Panc1 (cell line): ENCODE measurements around the gene PDZD2. TPM values are rescaled to one million over a fixed set of nuclear protein-coding genes. Genes with fewer than 3 reads are reported as not detected.

Experiments
- ATAC-seq: fragments of 200-7000 bp; cut with Tn5 transposase; 2 replicates; pipeline ENCODE4 v1.9.1; 2020; ENCODE audit warnings: mild to moderate bottlenecking, moderate library complexity
- BruUV-seq: library from RNA; stranded (reverse); fragments of 400-500 nt; replicated peaks from 2 replicates; lab custom pipeline; 2021; lab: Mats Ljungman, UMichigan
- CTCF ChIA-PET: fragments of 300-600 bp; sonication (Branson Sonifier 250); formaldehyde crosslinking; loops from one replicate; lab custom pipeline; 2022; ENCODE audit warnings: antibody characterized with exemption; lab: Charles Lee
- POLR2A ChIA-PET: fragments of 300-600 bp; sonication (Branson Sonifier 250); formaldehyde crosslinking; loops from one replicate; lab custom pipeline; 2022; ENCODE audit warnings: antibody characterized with exemption; lab: Charles Lee
- DNase-seq: peaks from one replicate; pipeline ENCODE4 v3.0.0-alpha.2; 2010; ENCODE audit warnings: low read depth, low spot score
- H3K27ac ChIP-seq: 2 replicates; pipeline ENCODE4 v1.5.1; 2011; ENCODE audit warnings: mild to moderate bottlenecking, low read length, inconsistent platforms
- H3K27me3 ChIP-seq: fragments of 200-500 bp; sonication (Bioruptor generic); 2 replicates; pipeline ENCODE4 v1.6.0; 2014; ENCODE audit warnings: low read length, inconsistent platforms; ENCODE audit not compliant: control insufficient read depth, insufficient read depth
- H3K36me3 ChIP-seq: fragments of 200-500 bp; sonication (Bioruptor generic); 2 replicates; pipeline ENCODE4 v1.5.1; 2014; ENCODE audit warnings: inconsistent platforms, mild to moderate bottlenecking, low read length, moderate library complexity; ENCODE audit not compliant: control insufficient read depth, insufficient read depth
- H3K4me1 ChIP-seq: 2 replicates; pipeline ENCODE4 v1.5.1; 2011; ENCODE audit warnings: inconsistent platforms, mild to moderate bottlenecking, low read length, moderate library complexity; ENCODE audit not compliant: control insufficient read depth, insufficient read depth
- H3K4me3 ChIP-seq, 2 experiments: 2 replicates each; pipeline ENCODE4 v1.5.1; 2011 to 2012; ENCODE audit warnings: low read depth in 2 of 2, low read length in 2 of 2, mild to moderate bottlenecking in 2 of 2, inconsistent platforms in 1 of 2, moderate library complexity in 1 of 2
- H3K9me3 ChIP-seq: fragments of 200-500 bp; sonication (Bioruptor generic); 2 replicates; pipeline ENCODE4 v1.5.1; 2014; ENCODE audit warnings: low read depth, mild to moderate bottlenecking, inconsistent platforms, low read length, moderate library complexity; ENCODE audit not compliant: control insufficient read depth, insufficient read depth
- POLR2AphosphoS5 ChIP-seq: IDR thresholded peaks from 2 replicates; pipeline ENCODE4 v1.6.1; 2012; ENCODE audit warnings: mild to moderate bottlenecking, low read depth, low read length, moderate library complexity
- REST ChIP-seq, 2 experiments: IDR thresholded peaks; 2 replicates each; pipeline ENCODE4 v1.6.1; 2011 to 2012; ENCODE audit warnings: low read depth in 2 of 2, control low read depth in 1 of 2, low read length in 1 of 2, mild to moderate bottlenecking in 1 of 2, moderate library complexity in 1 of 2; ENCODE audit not compliant: insufficient read depth in 1 of 2
- SIN3A ChIP-seq: IDR thresholded peaks from 2 replicates; pipeline ENCODE4 v1.6.1; 2012; ENCODE audit warnings: low read depth, mild to moderate bottlenecking, low read length, moderate library complexity, borderline replicate concordance; ENCODE audit not compliant: insufficient read depth
- TCF7L2 ChIP-seq: IDR thresholded peaks from 2 replicates; pipeline ENCODE4 v1.6.1; 2011; ENCODE audit warnings: mild to moderate bottlenecking, low read depth, low read length, inconsistent platforms
- in situ Hi-C: cut with HindIII; loops from 2 replicates; pipeline ENCODE4 v1.10.0; 2016; ENCODE audit warnings: low sequenced_read_pairs, low pct_unique_long_range_greater_than_20kb
- intact Hi-C: fragments of 100-400 bp; cut with micrococcal nuclease; formaldehyde crosslinking; loops from one replicate; pipeline ENCODE4 v1.10.0; 2022; ENCODE audit not compliant: unreplicated experiment
- total RNA-seq: library from RNA; stranded (reverse); gene quantifications from one replicate; pipeline ENCODE4 v1.2.1, GENCODE V29; 2021; ENCODE audit not compliant: unreplicated experiment
- TF ChIP-seq, protein P1 (sequence below): fragments of 450-650 bp; IDR thresholded peaks from 2 replicates; pipeline ENCODE4 v1.5.1; 2017; ENCODE audit warnings: mild to moderate bottlenecking

Gene PDZD2
- total RNA-seq, 1 experiment from 2014 or later, result 0.10 TPM

GRCh38 chr5:32095261-32095671 is 456.3 kb downstream of the PDZD2 start:
- ATAC-seq, result no peak
- no peak overlapping the region for H3K4me3 ChIP-seq
- in situ Hi-C loops (no loop called here), intact Hi-C loops (no loop called here)
- BruUV-seq, result no TSS peak
- DNase-seq, result no peak
- ChIA-PET POLR2A (no interaction called here), CTCF (no interaction called here)
- H3K36me3 ChIP-seq, result no peaks in the 10 kb centered on the region
- H3K4me1 ChIP-seq, result no peaks in the 10 kb centered on the region
- H3K27ac ChIP-seq, result no peak overlapping the region
- no peaks in the 10 kb centered on the region for H3K9me3 ChIP-seq
- no peaks in the 10 kb centered on the region for H3K27me3 ChIP-seq
- TF ChIP-seq TCF7L2, result no peak
- TF ChIP-seq SIN3A, result no peak
- TF ChIP-seq REST (IDR thresholded peaks at IDR 0.05; ENCODE audit: insufficient read depth in 1 of 2, low read depth in 2 of 2, low read length in 1 of 2), result no peak
- no peak for TF ChIP-seq POLR2AphosphoS5
- TF ChIP-seq, protein P1, sequence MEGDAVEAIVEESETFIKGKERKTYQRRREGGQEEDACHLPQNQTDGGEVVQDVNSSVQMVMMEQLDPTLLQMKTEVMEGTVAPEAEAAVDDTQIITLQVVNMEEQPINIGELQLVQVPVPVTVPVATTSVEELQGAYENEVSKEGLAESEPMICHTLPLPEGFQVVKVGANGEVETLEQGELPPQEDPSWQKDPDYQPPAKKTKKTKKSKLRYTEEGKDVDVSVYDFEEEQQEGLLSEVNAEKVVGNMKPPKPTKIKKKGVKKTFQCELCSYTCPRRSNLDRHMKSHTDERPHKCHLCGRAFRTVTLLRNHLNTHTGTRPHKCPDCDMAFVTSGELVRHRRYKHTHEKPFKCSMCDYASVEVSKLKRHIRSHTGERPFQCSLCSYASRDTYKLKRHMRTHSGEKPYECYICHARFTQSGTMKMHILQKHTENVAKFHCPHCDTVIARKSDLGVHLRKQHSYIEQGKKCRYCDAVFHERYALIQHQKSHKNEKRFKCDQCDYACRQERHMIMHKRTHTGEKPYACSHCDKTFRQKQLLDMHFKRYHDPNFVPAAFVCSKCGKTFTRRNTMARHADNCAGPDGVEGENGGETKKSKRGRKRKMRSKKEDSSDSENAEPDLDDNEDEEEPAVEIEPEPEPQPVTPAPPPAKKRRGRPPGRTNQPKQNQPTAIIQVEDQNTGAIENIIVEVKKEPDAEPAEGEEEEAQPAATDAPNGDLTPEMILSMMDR, result no peak

DNA sequence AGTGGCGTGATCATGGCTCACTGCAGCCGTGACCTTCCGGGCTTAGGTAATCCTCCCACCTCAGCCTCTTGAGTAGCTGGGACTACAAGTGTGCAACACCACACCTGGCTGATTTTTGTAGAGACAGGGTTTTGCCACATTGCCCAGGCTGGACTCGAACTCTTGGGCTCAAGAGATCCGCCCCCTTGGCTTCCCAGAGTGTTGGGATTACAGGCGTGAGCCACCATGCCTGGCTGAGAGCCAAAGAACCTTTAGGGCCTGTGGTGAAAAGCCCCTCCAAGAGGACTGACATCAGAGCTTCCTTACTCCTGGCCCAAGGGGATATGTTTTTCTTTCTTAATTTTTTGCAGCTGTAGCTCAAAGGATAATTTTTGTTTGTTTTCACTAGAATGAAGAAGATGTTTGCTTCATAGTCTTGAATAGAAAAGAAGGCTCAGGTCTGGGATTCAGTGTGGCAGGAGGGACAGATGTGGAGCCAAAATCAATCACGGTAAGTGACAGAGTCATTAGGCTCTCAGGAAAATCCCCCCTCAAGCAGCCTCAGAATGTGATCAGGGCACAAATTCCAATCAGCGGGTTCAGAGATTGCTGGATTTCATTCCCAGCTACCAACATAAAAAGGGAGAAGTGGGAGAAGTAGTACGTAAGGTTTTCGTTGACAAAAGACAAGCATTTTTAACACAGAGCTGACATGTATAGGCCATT is 458.1 kb downstream of the PDZD2 start:
- ChIA-PET POLR2A (interaction anchor here (0.6 kb wide), 1 partner anchor 28 kb away, joined by 3 read pairs; no protein-coding TSS in a partner anchor), CTCF (no interaction called here)
- Histone ChIP-seq H3K27me3 (no peaks in the 10 kb centered on the region), H3K27ac (no peak overlapping the region), H3K36me3 (peaks cover 4% of the 10 kb centered on the region; the same call in 1 of the 2 replicates), H3K9me3 (no peaks in the 10 kb centered on the region), H3K4me3 (no peak overlapping the region), H3K4me1 (no peaks in the 10 kb centered on the region)
- no peak for ATAC-seq
- intact Hi-C loops, result no loop called here
- no peak for DNase-seq
- in situ Hi-C loops, result no loop called here
- BruUV-seq, result no TSS peak
- TF ChIP-seq, protein P1, result no peak
- TF ChIP-seq REST (IDR thresholded peaks at IDR 0.05; ENCODE audit: insufficient read depth in 1 of 2, low read depth in 2 of 2, low read length in 1 of 2) (no peak), TCF7L2 (no peak), POLR2AphosphoS5 (no peak), SIN3A (no peak)
